BLaER1 treated with 17β-estradiol and CSF1 and Interleukin-3, amounts not matched to agents 10 nM and 100 nM (cell line): ENCODE measurements around the gene HEPACAM.
"Not testable (repeated sequence)": the region's sequence is repeated elsewhere in the genome, so short reads cannot be mapped to it uniquely, and the experiment has no call there.

Source experiments
- H3K27ac ChIP-seq, 11 experiments: shearing (Covaris generic); formaldehyde crosslinking; 2 replicates each; pipeline ENCODE4 v1.8.1; 2022
- H3K27me3 ChIP-seq, 11 experiments: shearing (Covaris generic); formaldehyde crosslinking; 2 replicates each; pipeline ENCODE4 v1.8.1; 2022
- H3K36me3 ChIP-seq, 11 experiments: shearing (Covaris generic); formaldehyde crosslinking; 2 replicates each; pipeline ENCODE4 v1.8.1; 2022
- H3K4me1 ChIP-seq, 10 experiments: shearing (Covaris generic); formaldehyde crosslinking; 2 replicates each; pipeline ENCODE4 v1.8.1; 2022
- H3K4me2 ChIP-seq, 11 experiments: shearing (Covaris generic); formaldehyde crosslinking; 2 replicates each; pipeline ENCODE4 v1.8.1; 2022
- H3K4me3 ChIP-seq, 10 experiments: shearing (Covaris generic); formaldehyde crosslinking; 2 replicates each; pipeline ENCODE4 v1.8.1; 2022
- H3K9ac ChIP-seq, 11 experiments: shearing (Covaris generic); formaldehyde crosslinking; 2 replicates each; pipeline ENCODE4 v1.8.1; 2022
- H3K9me3 ChIP-seq, 11 experiments: shearing (Covaris generic); formaldehyde crosslinking; replicated peaks in 1 of 11; 2 replicates each; pipeline ENCODE4 v1.8.1; 2022
- H4K20me1 ChIP-seq, 11 experiments: shearing (Covaris generic); formaldehyde crosslinking; 2 replicates each; pipeline ENCODE4 v1.8.1; 2022
- Cebpa-rat ChIP-seq, 11 experiments: shearing (Covaris generic); IDR thresholded peaks; 2 replicates each; pipeline ENCODE4 v1.8.1; 2022

The HEPACAM gene

GRCh38 chr11:124970925-124971324 is 35.1 kb upstream of the HEPACAM start:
- TF ChIP-seq Cebpa-rat (IDR thresholded peaks at IDR 0.05) = no peak
- Histone ChIP-seq H3K27ac (no peak overlapping the region), H3K4me1 (no peaks in the 10 kb centered on the region), H3K27me3 (no peaks in the 10 kb centered on the region), H3K4me2 (no peak overlapping the region), H3K9me3 (0 out of 22 replicates have a peak, but pooled peaks cover 0 to 7% (median 0%) of the 10 kb centered on the region in 11 experiments), H4K20me1 (no peaks in the 10 kb centered on the region), H3K9ac (no peak overlapping the region), H3K4me3 (no peak overlapping the region), H3K36me3 (peaks cover 0 to 5% (median 0%) of the 10 kb centered on the region in 11 experiments; a peak in 2 of 22 replicates)

- H3K27me3 ChIP-seq, H3K4me1 ChIP-seq, H3K9me3 ChIP-seq, H4K20me1 ChIP-seq, H3K4me2 ChIP-seq, H3K4me3 ChIP-seq, H3K9ac ChIP-seq, H3K36me3 ChIP-seq, H3K27ac ChIP-seq: not testable (repeated sequence)
Measured at GRCh38 chr11:124968197-124968596, 32.4 kb upstream of the HEPACAM start.

GRCh38 chr11:124961972-124962609 is 26.2 kb upstream of the HEPACAM start:
- H3K27me3 ChIP-seq = no peaks in the 10 kb centered on the region
- no peaks in the 10 kb centered on the region for H3K36me3 ChIP-seq
- no peaks in the 10 kb centered on the region for H3K4me1 ChIP-seq
- H3K9me3 ChIP-seq = no peaks in the 10 kb centered on the region
- no peak overlapping the region for H3K4me3 ChIP-seq
- no peaks in the 10 kb centered on the region for H4K20me1 ChIP-seq
- no peak overlapping the region for H3K4me2 ChIP-seq
- H3K27ac ChIP-seq = no peak overlapping the region
- no peak for TF ChIP-seq Cebpa-rat (IDR thresholded peaks at IDR 0.05)
- no peak overlapping the region for H3K9ac ChIP-seq

- Histone ChIP-seq H3K9ac (peak overlapping the region in 4 of 11 experiments; percentile 76 to 84 (median 80); a peak in 8 of 22 replicates), H3K4me3 (peak overlapping the region in 8 of 10 experiments; percentile 70 to 82 (median 74); a peak in 11 of 20 replicates), H3K9me3 (no peaks in the 10 kb centered on the region), H3K4me2 (peak overlapping the region; percentile 78 to 95 (median 89)), H3K4me1 (peaks cover 9 to 18% (median 11%) of the 10 kb centered on the region in 10 experiments), H3K36me3 (no peaks in the 10 kb centered on the region), H3K27me3 (no peaks in the 10 kb centered on the region), H4K20me1 (no peaks in the 10 kb centered on the region), H3K27ac (peak overlapping the region in 2 of 11 experiments; percentile 76 to 85; a peak in 2 of 22 replicates)
- no peak for TF ChIP-seq Cebpa-rat (IDR thresholded peaks at IDR 0.05)
Measured at GRCh38 chr11:124955035-124955434, 19.2 kb upstream of the HEPACAM start.

GRCh38 chr11:124954590-124954955 is 18.7 kb upstream of the HEPACAM start:
- Histone ChIP-seq H3K9ac (peak overlapping the region; percentile 76 to 85 (median 82)), H3K27me3 (no peaks in the 10 kb centered on the region), H4K20me1 (no peaks in the 10 kb centered on the region), H3K36me3 (no peaks in the 10 kb centered on the region), H3K9me3 (peaks cover 0 to 2% (median 0%) of the 10 kb centered on the region in 11 experiments; a peak in 3 of 22 replicates), H3K4me2 (peak overlapping the region; percentile 78 to 95 (median 89)), H3K4me3 (peak overlapping the region; percentile 64 to 82 (median 74)), H3K4me1 (peaks cover 9 to 18% (median 11%) of the 10 kb centered on the region in 10 experiments), H3K27ac (peak overlapping the region; percentile 46 to 91 (median 83); a peak in 21 of 22 replicates)
- no peak for TF ChIP-seq Cebpa-rat (IDR thresholded peaks at IDR 0.05)

- Histone ChIP-seq H3K9ac (peak within 1 kb of the TSS; percentile 76 to 85 (median 82)), H3K9me3 (peaks cover 0 to 8% (median 5%) of the 10 kb centered on the region in 11 experiments; a peak in 8 of 22 replicates), H3K4me3 (peak within 1 kb of the TSS; percentile 64 to 82 (median 74)), H3K27ac (peak within 1 kb of the TSS; percentile 52 to 91 (median 83); a peak in 21 of 22 replicates), H3K27me3 (no peaks in the 10 kb centered on the region), H3K4me2 (peak within 1 kb of the TSS; percentile 78 to 95 (median 89)), H3K4me1 (peaks cover 9 to 18% (median 11%) of the 10 kb centered on the region in 10 experiments), H4K20me1 (no peaks in the 10 kb centered on the region), H3K36me3 (no peaks in the 10 kb centered on the region)
- TF ChIP-seq Cebpa-rat (IDR thresholded peaks at IDR 0.05) = no peak
Measured at GRCh38 chr11:124953753-124954589, 18.1 kb upstream of the HEPACAM start, which contains the start of gene CCDC15. TSS of gene CCDC15 (plus strand) at chr11:124954202. CDS start at chr11:124954733, 531 bp downstream.

- H3K4me3 ChIP-seq = no peak overlapping the region
- H3K27me3 ChIP-seq = no peaks in the 10 kb centered on the region
- no peaks in the 10 kb centered on the region for H3K36me3 ChIP-seq
- peaks cover 9 to 18% (median 11%) of the 10 kb centered on the region in 10 experiments for H3K4me1 ChIP-seq
- H3K9ac ChIP-seq = no peak overlapping the region
- no peak overlapping the region for H3K27ac ChIP-seq
- H3K9me3 ChIP-seq = peaks cover 3 to 18% (median 7%) of the 10 kb centered on the region in 11 experiments; a peak in 9 of 22 replicates
- no peaks in the 10 kb centered on the region for H4K20me1 ChIP-seq
- H3K4me2 ChIP-seq = no peak overlapping the region
- TF ChIP-seq Cebpa-rat (IDR thresholded peaks at IDR 0.05) = no peak
Measured at GRCh38 chr11:124951341-124951740, 15.5 kb upstream of the HEPACAM start.

- peaks cover 9 to 18% (median 11%) of the 10 kb centered on the region in 10 experiments for H3K4me1 ChIP-seq
- no peak overlapping the region for H3K27ac ChIP-seq
- H3K27me3 ChIP-seq = no peaks in the 10 kb centered on the region
- no peaks in the 10 kb centered on the region for H4K20me1 ChIP-seq
- no peak overlapping the region for H3K4me2 ChIP-seq
- no peaks in the 10 kb centered on the region for H3K36me3 ChIP-seq
- no peak overlapping the region for H3K4me3 ChIP-seq
- H3K9ac ChIP-seq = no peak overlapping the region
- TF ChIP-seq Cebpa-rat (IDR thresholded peaks at IDR 0.05) = no peak
- peaks cover 3 to 18% (median 7%) of the 10 kb centered on the region in 11 experiments; a peak in 9 of 22 replicates for H3K9me3 ChIP-seq
Measured at GRCh38 chr11:124950601-124951330, 14.9 kb upstream of the HEPACAM start.

GRCh38 chr11:124946735-124947141 is 10.9 kb upstream of the HEPACAM start:
- Histone ChIP-seq H3K4me1 (no peaks in the 10 kb centered on the region), H3K27ac (no peak overlapping the region), H3K4me2 (no peak overlapping the region), H4K20me1 (no peaks in the 10 kb centered on the region), H3K4me3 (no peak overlapping the region), H3K9me3 (peaks cover 3 to 18% (median 7%) of the 10 kb centered on the region in 11 experiments; a peak in 9 of 22 replicates), H3K27me3 (no peaks in the 10 kb centered on the region), H3K9ac (no peak overlapping the region), H3K36me3 (no peaks in the 10 kb centered on the region)
- TF ChIP-seq Cebpa-rat (IDR thresholded peaks at IDR 0.05) = no peak
